Measurements from ENCODE around the gene RAE1. TPM values are rescaled to one million over a fixed set of nuclear protein-coding genes. Genes with fewer than 3 reads are reported as not detected.

The RAE1 gene
- total RNA-seq, 3 donors from 2014 or later: 13.8 to 26.9 (median 17.4) TPM

GRCh38 chr20:57353351-57353750 is 2.3 kb downstream of the RAE1 start:
- peaks cover 0 to 5% of the 10 kb centered on the region in 2 donors for H3K4me1 ChIP-seq
- H3K9me3 ChIP-seq: no peaks in the 10 kb centered on the region
- H3K27ac ChIP-seq: no peak overlapping the region
- intact Hi-C loops (cut with DNase I; ENCODE audit: low total_unique reads): no loop called here
- H3K36me3 ChIP-seq: peaks cover 8% of the 10 kb centered on the region
- no peak overlapping the region for H3K4me3 ChIP-seq
- no peak for DNase-seq (ENCODE audit: low spot score in 2 of 2)
- no peaks in the 10 kb centered on the region for H3K27me3 ChIP-seq
- TF ChIP-seq POLR2AphosphoS5 (IDR thresholded peaks at IDR 0.05) (no peak), POLR2A (IDR thresholded peaks at IDR 0.05) (no peak)
- TF ChIP-seq, protein P1, sequence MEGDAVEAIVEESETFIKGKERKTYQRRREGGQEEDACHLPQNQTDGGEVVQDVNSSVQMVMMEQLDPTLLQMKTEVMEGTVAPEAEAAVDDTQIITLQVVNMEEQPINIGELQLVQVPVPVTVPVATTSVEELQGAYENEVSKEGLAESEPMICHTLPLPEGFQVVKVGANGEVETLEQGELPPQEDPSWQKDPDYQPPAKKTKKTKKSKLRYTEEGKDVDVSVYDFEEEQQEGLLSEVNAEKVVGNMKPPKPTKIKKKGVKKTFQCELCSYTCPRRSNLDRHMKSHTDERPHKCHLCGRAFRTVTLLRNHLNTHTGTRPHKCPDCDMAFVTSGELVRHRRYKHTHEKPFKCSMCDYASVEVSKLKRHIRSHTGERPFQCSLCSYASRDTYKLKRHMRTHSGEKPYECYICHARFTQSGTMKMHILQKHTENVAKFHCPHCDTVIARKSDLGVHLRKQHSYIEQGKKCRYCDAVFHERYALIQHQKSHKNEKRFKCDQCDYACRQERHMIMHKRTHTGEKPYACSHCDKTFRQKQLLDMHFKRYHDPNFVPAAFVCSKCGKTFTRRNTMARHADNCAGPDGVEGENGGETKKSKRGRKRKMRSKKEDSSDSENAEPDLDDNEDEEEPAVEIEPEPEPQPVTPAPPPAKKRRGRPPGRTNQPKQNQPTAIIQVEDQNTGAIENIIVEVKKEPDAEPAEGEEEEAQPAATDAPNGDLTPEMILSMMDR (IDR thresholded peaks at IDR 0.05): no peak

DNA sequence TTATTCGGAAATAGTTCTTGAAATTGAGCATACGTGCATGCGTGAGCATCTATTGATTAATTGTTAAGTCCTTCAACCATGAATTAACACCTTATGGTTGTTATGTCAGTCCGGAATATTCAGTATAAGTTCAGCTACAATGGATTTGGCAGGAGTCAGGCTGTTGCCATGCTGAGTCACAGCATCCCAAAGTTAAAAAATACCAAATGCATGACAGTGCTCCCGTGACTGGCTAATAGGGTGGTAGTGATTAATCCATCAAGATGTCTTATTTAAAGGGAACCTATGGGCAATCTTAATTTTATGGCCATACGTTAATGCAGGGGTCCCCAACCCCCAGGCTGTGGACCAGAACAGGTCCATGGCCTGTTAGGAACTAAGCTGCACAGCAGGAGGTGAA is 10.5 kb downstream of the RAE1 start:
- H3K27me3 ChIP-seq: no peaks in the 10 kb centered on the region
- no peak for DNase-seq (ENCODE audit: low spot score in 2 of 2)
- H3K4me3 ChIP-seq: no peak overlapping the region
- TF ChIP-seq, protein P1 (IDR thresholded peaks at IDR 0.05): no peak
- no peak for TF ChIP-seq POLR2AphosphoS5 (IDR thresholded peaks at IDR 0.05)
- TF ChIP-seq POLR2A (IDR thresholded peaks at IDR 0.05): no peak
- no peak overlapping the region for H3K27ac ChIP-seq
- no peaks in the 10 kb centered on the region for H3K9me3 ChIP-seq
- peaks cover 9% of the 10 kb centered on the region for H3K36me3 ChIP-seq
- no peaks in the 10 kb centered on the region for H3K4me1 ChIP-seq
- intact Hi-C loops (cut with DNase I; ENCODE audit: low total_unique reads): loop anchor here (5.0 kb wide), 1 partner anchor 1056 kb away; no protein-coding TSS in a partner anchor

DNA sequence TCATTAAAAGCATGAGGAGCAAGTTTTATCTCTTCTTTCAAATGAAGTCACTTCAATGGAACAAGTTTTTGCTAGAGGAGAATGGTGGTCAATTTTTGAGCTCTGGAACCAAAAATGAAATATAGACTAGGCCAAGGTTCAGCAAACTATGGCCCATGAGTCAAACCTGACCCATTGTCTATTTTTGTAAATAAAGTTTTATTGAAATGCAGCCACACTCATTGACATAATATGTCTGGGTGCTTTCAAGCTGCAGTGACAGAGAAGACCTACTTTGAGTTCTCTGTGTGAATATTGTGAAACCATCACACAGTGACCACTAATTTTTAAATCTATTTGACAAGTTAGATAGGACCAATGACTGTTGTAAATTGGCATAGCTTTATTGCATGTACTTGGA is 13.4 kb downstream of the RAE1 start:
- Histone ChIP-seq H3K36me3 (peaks cover 18% of the 10 kb centered on the region), H3K27me3 (no peaks in the 10 kb centered on the region)
- intact Hi-C loops (cut with DNase I; ENCODE audit: low total_unique reads): loop anchor here (5.0 kb wide), 1 partner anchor 1053 kb away; no protein-coding TSS in a partner anchor

DNA sequence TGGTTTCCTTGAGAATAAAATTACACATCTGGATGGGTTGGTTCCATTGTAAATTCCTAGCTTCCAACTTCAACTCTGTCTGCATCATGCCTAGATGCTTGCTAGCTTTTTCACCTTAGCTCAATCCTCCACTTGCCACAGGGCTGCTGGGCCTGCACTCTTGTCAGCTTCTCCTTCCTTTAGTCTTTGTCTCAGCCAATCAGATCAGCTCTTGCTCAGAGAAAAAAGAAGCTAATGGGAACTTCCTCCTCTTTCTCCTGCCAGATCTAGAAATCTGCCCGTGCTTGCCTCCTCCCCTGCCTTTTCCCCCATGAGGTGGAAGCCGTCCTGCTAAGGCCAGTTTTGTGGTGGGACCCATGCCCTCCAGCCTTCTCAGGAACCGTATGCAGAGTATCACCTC is 18.5 kb downstream of the RAE1 start:
- no peak overlapping the region for H3K27ac ChIP-seq
- H3K4me1 ChIP-seq: no peaks in the 10 kb centered on the region
- TF ChIP-seq POLR2AphosphoS5 (IDR thresholded peaks at IDR 0.05) (no peak), POLR2A (IDR thresholded peaks at IDR 0.05) (no peak)
- TF ChIP-seq, protein P1 (IDR thresholded peaks at IDR 0.05): no peak
- H3K36me3 ChIP-seq: peaks cover 33% of the 10 kb centered on the region
- H3K9me3 ChIP-seq: no peaks in the 10 kb centered on the region
- H3K4me3 ChIP-seq: no peak overlapping the region
- no peak for DNase-seq (ENCODE audit: low spot score in 2 of 2)
- intact Hi-C loops (cut with DNase I; ENCODE audit: low total_unique reads): no loop called here
- H3K27me3 ChIP-seq: no peaks in the 10 kb centered on the region

More for the DNA sequence above, 13.4 kb downstream of the RAE1 start:
- no peaks in the 10 kb centered on the region for H3K9me3 ChIP-seq
- DNase-seq (ENCODE audit: low spot score in 2 of 2): no peak
- no peaks in the 10 kb centered on the region for H3K4me1 ChIP-seq
- TF ChIP-seq POLR2AphosphoS5 (IDR thresholded peaks at IDR 0.05) (no peak), POLR2A (IDR thresholded peaks at IDR 0.05) (no peak)
- TF ChIP-seq, protein P1 (IDR thresholded peaks at IDR 0.05): no peak
- H3K4me3 ChIP-seq: no peak overlapping the region
- no peak overlapping the region for H3K27ac ChIP-seq

GRCh38 chr20:57370316-57370715 is 19.3 kb downstream of the RAE1 start:
- TF ChIP-seq POLR2AphosphoS5 (IDR thresholded peaks at IDR 0.05) (no peak), POLR2A (IDR thresholded peaks at IDR 0.05) (no peak)
- intact Hi-C loops (cut with DNase I; ENCODE audit: low total_unique reads): no loop called here
- Histone ChIP-seq H3K9me3 (no peaks in the 10 kb centered on the region), H3K4me3 (no peak overlapping the region), H3K27ac (no peak overlapping the region), H3K36me3 (peaks cover 32% of the 10 kb centered on the region), H3K27me3 (no peaks in the 10 kb centered on the region), H3K4me1 (no peaks in the 10 kb centered on the region)
- DNase-seq (ENCODE audit: low spot score in 2 of 2): no peak

GRCh38 chr20:57371363-57371762 is 20.3 kb downstream of the RAE1 start:
- intact Hi-C loops (cut with DNase I; ENCODE audit: low total_unique reads): no loop called here
- H3K27ac ChIP-seq: no peak overlapping the region
- DNase-seq (ENCODE audit: low spot score in 2 of 2): no peak
- TF ChIP-seq POLR2A (IDR thresholded peaks at IDR 0.05) (no peak), POLR2AphosphoS5 (IDR thresholded peaks at IDR 0.05) (no peak)
- TF ChIP-seq, protein P1 (IDR thresholded peaks at IDR 0.05): no peak
- H3K9me3 ChIP-seq: no peaks in the 10 kb centered on the region
- no peak overlapping the region for H3K4me3 ChIP-seq
- H3K4me1 ChIP-seq: no peaks in the 10 kb centered on the region
- no peaks in the 10 kb centered on the region for H3K27me3 ChIP-seq
- H3K36me3 ChIP-seq: peaks cover 24% of the 10 kb centered on the region

Measured in breast epithelium (tissue), 4 donors.